ENCODE measurements around the gene PPP2R3C. TPM values are rescaled to one million over a fixed set of nuclear protein-coding genes. Genes with fewer than 3 reads are reported as not detected.
"Not testable (repeated sequence)": the region's sequence is repeated elsewhere in the genome, so short reads cannot be mapped to it uniquely, and the experiment has no call there.

Gene PPP2R3C
- total RNA-seq, result 23.0 TPM

- DNase-seq (ENCODE audit: low spot score), result peak; percentile 95
Observed at GRCh38 chr14:35121887-35122695, at the start of gene PPP2R3C, which contains the start of gene PRORP. PPP2R3C (minus strand) TSS chr14:35121990; CDS start chr14:35121959, 31 bp downstream. PRORP (plus strand) TSS chr14:35122552; CDS start chr14:35123246, 694 bp downstream.

- DNase-seq (ENCODE audit: low spot score), result no peak
Observed at GRCh38 chr14:35167496-35167895, 45.7 kb upstream of the PPP2R3C start.

- no peak for DNase-seq (ENCODE audit: low spot score)
Observed at GRCh38 chr14:35164849-35165248, 43.1 kb upstream of the PPP2R3C start.

- no peak for DNase-seq (ENCODE audit: low spot score)
Observed at GRCh38 chr14:35163384-35163783, 41.6 kb upstream of the PPP2R3C start.

GRCh38 chr14:35161231-35161630 lies 39.4 kb upstream of the PPP2R3C start:
- DNase-seq (ENCODE audit: low spot score), result no peak

GRCh38 chr14:35159742-35160409 lies 38.1 kb upstream of the PPP2R3C start:
- no peak for DNase-seq (ENCODE audit: low spot score)

GRCh38 chr14:35158951-35159653 lies 37.3 kb upstream of the PPP2R3C start:
- no peak for DNase-seq (ENCODE audit: low spot score)

GRCh38 chr14:35158491-35158890 lies 36.7 kb upstream of the PPP2R3C start:
- no peak for DNase-seq (ENCODE audit: low spot score)

- no peak for DNase-seq (ENCODE audit: low spot score)
Observed at GRCh38 chr14:35155962-35156361, 34.2 kb upstream of the PPP2R3C start.

- no peak for DNase-seq (ENCODE audit: low spot score)
Observed at GRCh38 chr14:35154016-35154415, 32.2 kb upstream of the PPP2R3C start.

GRCh38 chr14:35152531-35152930 lies 30.7 kb upstream of the PPP2R3C start:
- not testable (repeated sequence) for DNase-seq (ENCODE audit: low spot score)

GRCh38 chr14:35149239-35149638 lies 27.4 kb upstream of the PPP2R3C start:
- no peak for DNase-seq (ENCODE audit: low spot score)

- DNase-seq (ENCODE audit: low spot score), result no peak
Observed at GRCh38 chr14:35147711-35148110, 25.9 kb upstream of the PPP2R3C start.

- no peak for DNase-seq (ENCODE audit: low spot score)
Observed at GRCh38 chr14:35147186-35147585, 25.4 kb upstream of the PPP2R3C start.

GRCh38 chr14:35146711-35147149 lies 24.9 kb upstream of the PPP2R3C start:
- DNase-seq (ENCODE audit: low spot score), result no peak

GRCh38 chr14:35144029-35144428 lies 22.2 kb upstream of the PPP2R3C start:
- DNase-seq (ENCODE audit: low spot score), result no peak

- no peak for DNase-seq (ENCODE audit: low spot score)
Observed at GRCh38 chr14:35140718-35141581, 19.2 kb upstream of the PPP2R3C start.

- no peak for DNase-seq (ENCODE audit: low spot score)
Observed at GRCh38 chr14:35138585-35138984, 16.8 kb upstream of the PPP2R3C start.

- DNase-seq (ENCODE audit: low spot score), result no peak
Observed at GRCh38 chr14:35134329-35135123, 12.7 kb upstream of the PPP2R3C start.

GRCh38 chr14:35133542-35134328 lies 11.9 kb upstream of the PPP2R3C start:
- no peak for DNase-seq (ENCODE audit: low spot score)
